Ovary (tissue), 3 donors: ENCODE measurements around the gene PCDHGB4.

ENCODE experiments used
- CTCF ChIP-seq, 3 donors: fragments of 450-650 bp in 2 of 3; fragments of 200-600 bp in 1 of 3; IDR thresholded peaks; one replicate each; pipeline versions ENCODE4 v1.5.1 to v1.8.0; 2016 to 2022; ENCODE audit warnings: antibody characterized with exemption in 3 of 3, mild to moderate bottlenecking in 1 of 3
- EP300 ChIP-seq: sonication (generic); formaldehyde crosslinking; IDR thresholded peaks from one replicate; pipeline ENCODE4 v1.6.1; 2017; ENCODE audit warnings: antibody characterized with exemption
- POLR2A ChIP-seq: fragments of 450-650 bp; IDR thresholded peaks from one replicate; pipeline ENCODE4 v1.6.1; 2017; ENCODE audit warnings: antibody characterized with exemption, mild to moderate bottlenecking, moderate library complexity
- donor health status: DM: no; HTN: no; CAD: no.

GRCh38 chr5:141420855-141421488 is 33.5 kb downstream of the PCDHGB4 start, which contains the start of gene PCDHGA11:
- TF ChIP-seq CTCF (IDR thresholded peaks at IDR 0.05) = no peak
- no peak for TF ChIP-seq POLR2A
- no peak for TF ChIP-seq EP300
